A549 (cell line): ENCODE measurements around the gene WT1. TPM values are rescaled to one million over a fixed set of nuclear protein-coding genes. Genes with fewer than 3 reads are reported as not detected.

Experiments used
- ATAC-seq, 2 experiments: fragments of 200-7000 bp in 1 of 2; fragments of >200 bp in 1 of 2; cut with Nextera tagmentation in 1 of 2; cut with Tn5 transposase in 1 of 2; 3 replicates each; pipeline versions ENCODE4 v1.8.0 to v1.9.1; 2018 to 2020; ENCODE audit warnings: mild to moderate bottlenecking in 1 of 2, moderate library complexity in 1 of 2
- CTCF ChIA-PET: fragments of 300-600 bp; sonication (Branson Sonifier 250); formaldehyde crosslinking; extraction: SDS; loops from one replicate; lab custom pipeline; 2021; ENCODE audit warnings: antibody characterized with exemption, inconsistent platforms; lab: Yijun Ruan, JAX
- POLR2A ChIA-PET: fragments of 350-600 bp; formaldehyde crosslinking; extraction: SDS; loops from one replicate; lab custom pipeline; 2021; ENCODE audit warnings: antibody characterized with exemption, inconsistent platforms; lab: Yijun Ruan, JAX
- DNase-seq, 2 experiments: peaks; one replicate each; pipeline versions ENCODE4 v3.0.0 to v3.0.0-alpha.2; 2011 to 2016; ENCODE audit warnings: low read depth in 1 of 2, low spot score in 1 of 2
- FAIRE-seq: peaks from 2 replicates; lab custom pipeline; 2011; peaks lifted over from hg19 to GRCh38; lab: Jason Lieb, UNC
- H3K27ac ChIP-seq, 2 experiments: fragments of >200 bp; sonication (Bioruptor Twin); formaldehyde crosslinking; 3 replicates each; pipeline ENCODE4 v1.5.1; 2016 to 2017
- H3K4me1 ChIP-seq: fragments of >200 bp; sonication (Bioruptor Twin); formaldehyde crosslinking; 3 replicates; pipeline ENCODE4 v1.6.1; 2016
- H3K4me2 ChIP-seq: fragments of >200 bp; sonication (Bioruptor Twin); formaldehyde crosslinking; 3 replicates; pipeline ENCODE4 v1.6.1; 2016
- H3K4me3 ChIP-seq: fragments of >200 bp; sonication (Bioruptor Twin); formaldehyde crosslinking; 3 replicates; pipeline ENCODE4 v1.5.1; 2016
- H3K9me3 ChIP-seq: fragments of >200 bp; sonication (Bioruptor Twin); formaldehyde crosslinking; 3 replicates; pipeline ENCODE4 v1.6.1; 2016
- BCL3 ChIP-seq: fragments of >200 bp; sonication (Bioruptor Twin); formaldehyde crosslinking; IDR thresholded peaks from 3 replicates; pipeline ENCODE4 v1.6.1; 2016
- CBX8 ChIP-seq: fragments of 200-600 bp; sonication (generic); IDR thresholded peaks from 2 replicates; pipeline ENCODE4 v1.6.1; 2016
- CHD2 ChIP-seq: fragments of 150-350 bp; IDR thresholded peaks from 2 replicates; pipeline ENCODE4 v1.6.1; 2014; ENCODE audit warnings: low read length; ENCODE audit not compliant: partially characterized antibody
- CTCF ChIP-seq: fragments of >200 bp; sonication (Bioruptor Twin); formaldehyde crosslinking; IDR thresholded peaks from 3 replicates; pipeline ENCODE4 v1.5.1; 2016
- EP300 ChIP-seq, 2 experiments: fragments of >200 bp; sonication (Bioruptor Twin); formaldehyde crosslinking; IDR thresholded peaks; 2 replicates in 1 of 2; 3 replicates in 1 of 2; pipeline ENCODE4 v1.6.1; 2016 to 2017
- FOSL2 ChIP-seq, 2 experiments: fragments of 450-650 bp in 1 of 2; fragments of >200 bp in 1 of 2; sonication (Bioruptor Twin) in 1 of 2; formaldehyde crosslinking; IDR thresholded peaks; 2 replicates each; pipeline versions ENCODE4 v1.5.0 to v1.6.1; 2016 to 2020; ENCODE audit warnings: mild to moderate bottlenecking in 1 of 2, moderate library complexity in 1 of 2
- HMGXB4 ChIP-seq: fragments of 250-450 bp; sonication (Bioruptor Pico); IDR thresholded peaks from 2 replicates; pipeline ENCODE4 v1.5.0; 2021; ENCODE audit warnings: mild to moderate bottlenecking, moderate library complexity, borderline replicate concordance
- KDM5A ChIP-seq: fragments of 200-600 bp; sonication (generic); IDR thresholded peaks from 2 replicates; pipeline ENCODE4 v1.6.1; 2016; ENCODE audit warnings: antibody characterized with exemption, mild to moderate bottlenecking
- MYC ChIP-seq: IDR thresholded peaks from 2 replicates; pipeline ENCODE4 v1.6.1; 2012; ENCODE audit warnings: mild to moderate bottlenecking, inconsistent platforms, low read length, improper control_type of control experiment, borderline replicate concordance
- NFE2L2 ChIP-seq: fragments of 150-350 bp; conservative IDR thresholded peaks from 2 replicates; pipeline ENCODE4 v1.6.1; 2014; ENCODE audit warnings: low read length
- NPAS2 ChIP-seq: fragments of 250-450 bp; sonication (Bioruptor Pico); IDR thresholded peaks from 2 replicates; pipeline ENCODE4 v1.8.0; 2022; ENCODE audit warnings: mild to moderate bottlenecking, moderate library complexity, borderline replicate concordance
- PHF8 ChIP-seq: fragments of 200-600 bp; sonication (generic); IDR thresholded peaks from 2 replicates; pipeline ENCODE4 v1.6.1; 2016; ENCODE audit warnings: low read depth, mild to moderate bottlenecking, antibody characterized with exemption, moderate library complexity, borderline replicate concordance
- RAD21 ChIP-seq, 2 experiments: fragments of >200 bp in 1 of 2; sonication (Bioruptor Twin) in 1 of 2; formaldehyde crosslinking in 1 of 2; IDR thresholded peaks in 1 of 2; conservative IDR thresholded peaks in 1 of 2; 2 replicates in 1 of 2; 3 replicates in 1 of 2; pipeline ENCODE4 v1.6.1; 2012 to 2018; ENCODE audit warnings: inconsistent platforms in 1 of 2
- RFX5 ChIP-seq: fragments of 450-650 bp; IDR thresholded peaks from 2 replicates; pipeline ENCODE4 v1.7.1; 2014; ENCODE audit warnings: antibody characterized with exemption, mild to moderate bottlenecking, moderate library complexity
- RNF2 ChIP-seq: fragments of 200-600 bp; sonication (generic); IDR thresholded peaks from 2 replicates; pipeline ENCODE4 v1.6.1; 2016; ENCODE audit warnings: low read depth, mild to moderate bottlenecking, antibody characterized with exemption, moderate library complexity, borderline replicate concordance
- SREBF2 ChIP-seq: fragments of 450-650 bp; IDR thresholded peaks from 2 replicates; pipeline ENCODE4 v1.6.1; 2014; ENCODE audit warnings: mild to moderate bottlenecking, moderate library complexity
- TP53 ChIP-seq: fragments of 250-450 bp; sonication (Bioruptor Pico); IDR thresholded peaks from 2 replicates; pipeline ENCODE4 v1.5.0; 2021; ENCODE audit warnings: mild to moderate bottlenecking, moderate library complexity
- ZC3H11A ChIP-seq: fragments of 450-650 bp; IDR thresholded peaks from 2 replicates; pipeline ENCODE4 v1.6.1; 2014; ENCODE audit warnings: antibody characterized with exemption, mild to moderate bottlenecking
- ZSCAN20 ChIP-seq: fragments of 250-450 bp; sonication (Bioruptor Pico); IDR thresholded peaks from 2 replicates; pipeline ENCODE4 v1.8.0; 2022; ENCODE audit warnings: mild to moderate bottlenecking, moderate library complexity
- WGBS: methylation state at CpG from one replicate; pipeline ENCODE4 v1.1.6; 2017; ENCODE audit errors: missing lambda C conversion rate; 5-methylcytosine and 5-hydroxymethylcytosine counted together
- polyA plus RNA-seq, 4 experiments: library from polyadenylated mRNA; depleted of rRNA in 3 of 4; stranded (reverse); fragments of >200 nt; fragmentation: RNase III in 1 of 4; extraction: RNeasy Plus Mini Kit Qiagen cat#74134 plus additional on column Dnase treatment in 1 of 4; gene quantifications; 2 replicates in 3 of 4; 3 replicates in 1 of 4; pipeline ENCODE4 v1.2.3, GENCODE V29; 2011 to 2017
- TF ChIP-seq, protein P1 (sequence below): IDR thresholded peaks from 2 replicates; pipeline ENCODE4 v1.6.1; 2012
- TF ChIP-seq, protein P2 (sequence below): IDR thresholded peaks from 2 replicates; pipeline ENCODE4 v1.6.1; 2012; ENCODE audit warnings: low read depth, borderline replicate concordance
- TF ChIP-seq, protein P3 (sequence below): IDR thresholded peaks from 2 replicates; pipeline ENCODE4 v1.6.1; 2012

The WT1 gene
- polyA plus RNA-seq, 2 of the 4 experiments (the other 2 are of a cell fraction): 2.8 to 4.0 TPM

DNA sequence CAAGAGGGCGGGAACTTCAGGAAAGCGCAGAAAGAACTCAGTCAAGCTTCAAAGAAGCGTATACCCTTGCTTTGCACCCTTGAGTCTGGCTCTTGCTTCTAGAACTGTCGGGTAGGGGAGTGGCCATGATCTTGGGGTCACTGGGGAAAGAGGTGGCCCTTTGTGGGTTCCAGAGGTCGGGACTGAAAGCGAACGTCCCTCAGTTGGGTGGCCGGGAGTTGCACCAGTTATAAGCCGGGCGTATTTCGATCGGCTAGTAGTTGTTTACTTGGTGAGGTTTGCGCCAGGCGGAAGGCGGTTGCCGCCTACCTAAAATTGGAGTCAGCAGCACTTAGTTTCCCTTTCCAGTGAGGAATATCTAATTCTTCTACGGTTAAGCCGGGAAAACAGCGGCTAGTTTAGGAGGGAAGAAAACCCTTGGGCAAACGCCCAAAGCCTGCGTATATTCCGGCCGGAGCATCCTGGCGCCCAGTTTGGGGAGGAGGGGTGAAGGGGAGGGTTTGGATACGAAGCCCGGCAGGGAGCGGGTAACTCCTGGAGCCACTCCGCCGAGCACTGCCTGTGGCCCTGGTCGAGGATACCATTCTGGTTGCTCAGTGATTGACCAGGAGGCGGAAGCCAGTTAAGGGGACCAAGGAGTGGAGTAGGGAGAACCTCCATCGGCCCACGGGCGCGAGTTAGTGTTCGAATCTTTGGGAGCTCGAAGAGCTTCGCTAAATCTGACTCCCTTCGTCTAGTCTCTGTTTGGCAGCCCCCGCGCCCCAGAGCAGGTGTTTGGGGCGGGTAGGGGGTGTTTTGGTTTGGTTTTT is 807 bp upstream of the WT1 start:
- no peaks in the 10 kb centered on the region for H3K9me3 ChIP-seq
- ChIA-PET POLR2A (interaction anchor here (0.7 kb wide), 1 partner anchor 147 kb away, joined by 3 read pairs; the partner anchor contains the start of gene EIF3M), CTCF (interaction anchor here (0.9 kb wide), 1 partner anchor 11 kb away, joined by 4 read pairs; no protein-coding TSS in a partner anchor)
- no peak for DNase-seq
- H3K27ac ChIP-seq: peak overlapping the region; percentile 79 to 87
- 59% methylated on average over 42 of the region's 42 CpGs for WGBS
- H3K4me2 ChIP-seq: peak overlapping the region; percentile 91
- TF ChIP-seq RNF2 (no peak), HMGXB4 (CRISPR knock-in tag) (no peak), MYC (no peak), SREBF2 (no peak), PHF8 (no peak), BCL3 (no peak), KDM5A (no peak)
- TF ChIP-seq, protein P1, sequence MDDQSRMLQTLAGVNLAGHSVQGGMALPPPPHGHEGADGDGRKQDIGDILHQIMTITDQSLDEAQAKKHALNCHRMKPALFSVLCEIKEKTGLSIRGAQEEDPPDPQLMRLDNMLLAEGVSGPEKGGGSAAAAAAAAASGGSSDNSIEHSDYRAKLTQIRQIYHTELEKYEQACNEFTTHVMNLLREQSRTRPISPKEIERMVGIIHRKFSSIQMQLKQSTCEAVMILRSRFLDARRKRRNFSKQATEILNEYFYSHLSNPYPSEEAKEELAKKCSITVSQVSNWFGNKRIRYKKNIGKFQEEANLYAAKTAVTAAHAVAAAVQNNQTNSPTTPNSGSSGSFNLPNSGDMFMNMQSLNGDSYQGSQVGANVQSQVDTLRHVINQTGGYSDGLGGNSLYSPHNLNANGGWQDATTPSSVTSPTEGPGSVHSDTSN: no peak
- TF ChIP-seq, protein P2, sequence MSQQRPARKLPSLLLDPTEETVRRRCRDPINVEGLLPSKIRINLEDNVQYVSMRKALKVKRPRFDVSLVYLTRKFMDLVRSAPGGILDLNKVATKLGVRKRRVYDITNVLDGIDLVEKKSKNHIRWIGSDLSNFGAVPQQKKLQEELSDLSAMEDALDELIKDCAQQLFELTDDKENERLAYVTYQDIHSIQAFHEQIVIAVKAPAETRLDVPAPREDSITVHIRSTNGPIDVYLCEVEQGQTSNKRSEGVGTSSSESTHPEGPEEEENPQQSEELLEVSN: no peak; the same call in none of the 2 replicates
- TF ChIP-seq, all 56 proteins: peak for 0
- FAIRE-seq (no peak), ATAC-seq (no peak)
- H3K4me1 ChIP-seq: 0 out of 3 replicates have a peak, but pooled peaks cover 4% of the 10 kb centered on the region
- peak overlapping the region; percentile 70 for H3K4me3 ChIP-seq

DNA sequence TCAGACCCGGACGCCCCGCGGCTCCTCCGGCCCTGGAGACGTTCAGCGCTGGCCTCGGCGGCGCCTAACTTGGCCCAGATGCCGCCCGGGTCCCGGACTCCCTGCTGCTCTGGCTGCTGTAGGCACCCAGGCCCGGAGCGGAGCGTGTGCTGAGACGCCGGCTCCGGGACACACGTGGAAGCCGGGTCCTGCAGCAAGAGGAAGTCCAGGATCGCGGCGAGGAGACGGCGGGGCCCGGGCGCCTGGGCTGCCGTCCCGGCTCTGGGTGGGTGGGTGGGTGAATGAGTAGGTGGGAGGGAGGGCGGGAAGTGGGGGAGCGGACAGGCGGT is 223 bp downstream of the WT1 start:
- POLR2A ChIA-PET: no interaction called here
- peak overlapping the region; percentile 70 for H3K4me3 ChIP-seq
- no peak for TF ChIP-seq CBX8
- TF ChIP-seq, protein P3, sequence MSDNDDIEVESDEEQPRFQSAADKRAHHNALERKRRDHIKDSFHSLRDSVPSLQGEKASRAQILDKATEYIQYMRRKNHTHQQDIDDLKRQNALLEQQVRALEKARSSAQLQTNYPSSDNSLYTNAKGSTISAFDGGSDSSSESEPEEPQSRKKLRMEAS: peak; percentile 18; the same call in 1 of the 2 replicates
- ATAC-seq: peak; percentile 70
- H3K4me2 ChIP-seq: peak overlapping the region; percentile 91
- peak overlapping the region; percentile 79 to 87 for H3K27ac ChIP-seq
- no peak for FAIRE-seq
- no peaks in the 10 kb centered on the region for H3K9me3 ChIP-seq
- CTCF ChIA-PET: interaction anchor here (0.9 to 2.2 kb wide), 7 partner anchors 9 to 360 kb away, joined by 3 to 5 read pairs (median 4); partner anchors contain the start of gene CCDC73
- peak; percentile 45 to 48 for DNase-seq
- 0 out of 3 replicates have a peak, but pooled peaks cover 4% of the 10 kb centered on the region for H3K4me1 ChIP-seq
- whole genome bisulfite sequencing: 0% methylated on average over 2 of the region's 33 CpGs

- Histone ChIP-seq H3K4me1 (0 out of 3 replicates have a peak, but pooled peaks cover 4% of the 10 kb centered on the region), H3K9me3 (no peaks in the 10 kb centered on the region), H3K4me2 (peak overlapping the region; percentile 91), H3K4me3 (peak overlapping the region; percentile 70), H3K27ac (peak overlapping the region; percentile 79 to 87)
- WGBS: 25% methylated on average over 31 of the region's 77 CpGs
- CTCF ChIA-PET: interaction anchor here (0.5 to 2.2 kb wide), 8 partner anchors 9 to 367 kb away, joined by 3 to 5 read pairs (median 4); partner anchors contain the start of gene CCDC73
- ATAC-seq (peak; percentile 66 to 72), FAIRE-seq (no peak), DNase-seq (peak; percentile 52 to 73)
- POLR2A ChIA-PET: no interaction called here
- TF ChIP-seq CTCF (peak; percentile 54), CHD2 (no peak), RFX5 (no peak), TP53 (CRISPR knock-in tag) (no peak), ZC3H11A (no peak), EP300 (IDR thresholded peaks at IDR 0.05) (no peak), NFE2L2 (no peak), ZSCAN20 (CRISPR knock-in tag) (no peak), RNF2 (no peak), NPAS2 (CRISPR knock-in tag) (no peak), RAD21 (conservative IDR thresholded peaks at IDR 0.05 in 1 of 2, IDR thresholded peaks at IDR 0.05 in 1 of 2) (peak in 1 of 2 experiments; percentile 24; a peak in 1 of 5 replicates), FOSL2 (IDR thresholded peaks at IDR 0.05) (no peak), FOSL2 (CRISPR knock-in tag; IDR thresholded peaks at IDR 0.05) (no peak)
Measured at GRCh38 chr11:32434356-32435151, 785 bp downstream of the WT1 start.
